ENCODE measurements around the gene RHCE. TPM values are rescaled to one million over a fixed set of nuclear protein-coding genes. Genes with fewer than 3 reads are reported as not detected.

The RHCE gene
- total and polyA plus RNA-seq, 9 of the 15 experiments (the other 6 are each of a cell fraction or from before 2014, with no cell fraction given), result 5.4 to 31.5 (median 12.6) TPM

DNA sequence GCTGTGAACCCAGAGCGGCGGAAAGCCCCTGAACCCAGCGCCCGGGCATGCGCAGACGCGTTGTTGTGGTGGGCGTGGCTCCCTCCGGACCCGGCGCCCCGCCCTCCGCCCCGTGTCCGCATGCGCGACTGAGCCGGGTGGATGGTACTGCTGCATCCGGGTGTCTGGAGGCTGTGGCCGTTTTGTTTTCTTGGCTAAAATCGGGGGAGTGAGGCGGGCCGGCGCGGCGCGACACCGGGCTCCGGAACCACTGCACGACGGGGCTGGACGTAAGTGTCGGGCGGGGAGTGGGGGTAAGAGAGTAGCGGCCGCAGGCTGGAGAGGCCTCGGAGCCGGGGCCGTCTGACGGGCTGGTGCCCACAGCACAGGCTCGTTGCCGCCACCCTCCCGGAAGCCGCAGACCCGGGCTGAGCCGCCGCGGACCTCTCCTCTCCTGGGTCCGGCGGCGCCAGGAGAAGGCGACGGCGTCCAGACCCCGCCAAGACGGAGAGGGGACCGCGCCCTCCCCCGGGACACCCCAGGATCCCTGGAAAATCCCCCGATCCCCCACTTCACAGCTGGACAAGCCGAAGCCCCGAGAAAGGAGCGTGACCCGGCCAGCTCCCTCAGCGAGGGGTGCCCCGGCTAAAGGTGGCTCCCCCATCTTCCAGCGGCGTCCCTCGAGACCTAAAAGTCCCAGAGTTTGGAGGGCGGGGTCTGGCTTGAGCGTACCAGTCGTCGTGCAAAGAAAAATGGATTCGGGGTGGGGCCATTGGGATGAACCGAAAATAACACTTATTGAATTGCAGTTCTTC is 82.2 kb downstream of the RHCE start, which contains the start of gene TMEM50A (continued):
- TF ChIP-seq, protein P1, sequence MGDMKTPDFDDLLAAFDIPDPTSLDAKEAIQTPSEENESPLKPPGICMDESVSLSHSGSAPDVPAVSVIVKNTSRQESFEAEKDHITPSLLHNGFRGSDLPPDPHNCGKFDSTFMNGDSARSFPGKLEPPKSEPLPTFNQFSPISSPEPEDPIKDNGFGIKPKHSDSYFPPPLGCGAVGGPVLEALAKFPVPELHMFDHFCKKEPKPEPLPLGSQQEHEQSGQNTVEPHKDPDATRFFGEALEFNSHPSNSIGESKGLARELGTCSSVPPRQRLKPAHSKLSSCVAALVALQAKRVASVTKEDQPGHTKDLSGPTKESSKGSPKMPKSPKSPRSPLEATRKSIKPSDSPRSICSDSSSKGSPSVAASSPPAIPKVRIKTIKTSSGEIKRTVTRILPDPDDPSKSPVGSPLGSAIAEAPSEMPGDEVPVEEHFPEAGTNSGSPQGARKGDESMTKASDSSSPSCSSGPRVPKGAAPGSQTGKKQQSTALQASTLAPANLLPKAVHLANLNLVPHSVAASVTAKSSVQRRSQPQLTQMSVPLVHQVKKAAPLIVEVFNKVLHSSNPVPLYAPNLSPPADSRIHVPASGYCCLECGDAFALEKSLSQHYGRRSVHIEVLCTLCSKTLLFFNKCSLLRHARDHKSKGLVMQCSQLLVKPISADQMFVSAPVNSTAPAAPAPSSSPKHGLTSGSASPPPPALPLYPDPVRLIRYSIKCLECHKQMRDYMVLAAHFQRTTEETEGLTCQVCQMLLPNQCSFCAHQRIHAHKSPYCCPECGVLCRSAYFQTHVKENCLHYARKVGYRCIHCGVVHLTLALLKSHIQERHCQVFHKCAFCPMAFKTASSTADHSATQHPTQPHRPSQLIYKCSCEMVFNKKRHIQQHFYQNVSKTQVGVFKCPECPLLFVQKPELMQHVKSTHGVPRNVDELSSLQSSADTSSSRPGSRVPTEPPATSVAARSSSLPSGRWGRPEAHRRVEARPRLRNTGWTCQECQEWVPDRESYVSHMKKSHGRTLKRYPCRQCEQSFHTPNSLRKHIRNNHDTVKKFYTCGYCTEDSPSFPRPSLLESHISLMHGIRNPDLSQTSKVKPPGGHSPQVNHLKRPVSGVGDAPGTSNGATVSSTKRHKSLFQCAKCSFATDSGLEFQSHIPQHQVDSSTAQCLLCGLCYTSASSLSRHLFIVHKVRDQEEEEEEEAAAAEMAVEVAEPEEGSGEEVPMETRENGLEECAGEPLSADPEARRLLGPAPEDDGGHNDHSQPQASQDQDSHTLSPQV (IDR thresholded peaks at IDR 0.05), result no peak; the same call in 1 of the 2 replicates
- no peak for TF ChIP-seq TFAM (CRISPR knock-in tag; conservative IDR thresholded peaks at IDR 0.05)
- peak in 1 of 2 experiments; percentile 78; a peak in 2 of 4 replicates for TF ChIP-seq HDAC1 (IDR thresholded peaks at IDR 0.05)
- no peak for TF ChIP-seq RBM15 (IDR thresholded peaks at IDR 0.05; ENCODE audit: insufficient read depth, low read length)
- TF ChIP-seq SMAD3 (CRISPR knock-in tag; conservative IDR thresholded peaks at IDR 0.05), result no peak
- TF ChIP-seq ZC3H11A (IDR thresholded peaks at IDR 0.05; ENCODE audit: low read depth, low read length), result no peak
- TF ChIP-seq, protein P2, sequence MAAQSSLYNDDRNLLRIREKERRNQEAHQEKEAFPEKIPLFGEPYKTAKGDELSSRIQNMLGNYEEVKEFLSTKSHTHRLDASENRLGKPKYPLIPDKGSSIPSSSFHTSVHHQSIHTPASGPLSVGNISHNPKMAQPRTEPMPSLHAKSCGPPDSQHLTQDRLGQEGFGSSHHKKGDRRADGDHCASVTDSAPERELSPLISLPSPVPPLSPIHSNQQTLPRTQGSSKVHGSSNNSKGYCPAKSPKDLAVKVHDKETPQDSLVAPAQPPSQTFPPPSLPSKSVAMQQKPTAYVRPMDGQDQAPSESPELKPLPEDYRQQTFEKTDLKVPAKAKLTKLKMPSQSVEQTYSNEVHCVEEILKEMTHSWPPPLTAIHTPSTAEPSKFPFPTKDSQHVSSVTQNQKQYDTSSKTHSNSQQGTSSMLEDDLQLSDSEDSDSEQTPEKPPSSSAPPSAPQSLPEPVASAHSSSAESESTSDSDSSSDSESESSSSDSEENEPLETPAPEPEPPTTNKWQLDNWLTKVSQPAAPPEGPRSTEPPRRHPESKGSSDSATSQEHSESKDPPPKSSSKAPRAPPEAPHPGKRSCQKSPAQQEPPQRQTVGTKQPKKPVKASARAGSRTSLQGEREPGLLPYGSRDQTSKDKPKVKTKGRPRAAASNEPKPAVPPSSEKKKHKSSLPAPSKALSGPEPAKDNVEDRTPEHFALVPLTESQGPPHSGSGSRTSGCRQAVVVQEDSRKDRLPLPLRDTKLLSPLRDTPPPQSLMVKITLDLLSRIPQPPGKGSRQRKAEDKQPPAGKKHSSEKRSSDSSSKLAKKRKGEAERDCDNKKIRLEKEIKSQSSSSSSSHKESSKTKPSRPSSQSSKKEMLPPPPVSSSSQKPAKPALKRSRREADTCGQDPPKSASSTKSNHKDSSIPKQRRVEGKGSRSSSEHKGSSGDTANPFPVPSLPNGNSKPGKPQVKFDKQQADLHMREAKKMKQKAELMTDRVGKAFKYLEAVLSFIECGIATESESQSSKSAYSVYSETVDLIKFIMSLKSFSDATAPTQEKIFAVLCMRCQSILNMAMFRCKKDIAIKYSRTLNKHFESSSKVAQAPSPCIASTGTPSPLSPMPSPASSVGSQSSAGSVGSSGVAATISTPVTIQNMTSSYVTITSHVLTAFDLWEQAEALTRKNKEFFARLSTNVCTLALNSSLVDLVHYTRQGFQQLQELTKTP (IDR thresholded peaks at IDR 0.05; ENCODE audit: low read depth in 1 of 2, partially characterized antibody in 2 of 2), result peak in 1 of 2 experiments; percentile 73
- TF ChIP-seq, protein P3, sequence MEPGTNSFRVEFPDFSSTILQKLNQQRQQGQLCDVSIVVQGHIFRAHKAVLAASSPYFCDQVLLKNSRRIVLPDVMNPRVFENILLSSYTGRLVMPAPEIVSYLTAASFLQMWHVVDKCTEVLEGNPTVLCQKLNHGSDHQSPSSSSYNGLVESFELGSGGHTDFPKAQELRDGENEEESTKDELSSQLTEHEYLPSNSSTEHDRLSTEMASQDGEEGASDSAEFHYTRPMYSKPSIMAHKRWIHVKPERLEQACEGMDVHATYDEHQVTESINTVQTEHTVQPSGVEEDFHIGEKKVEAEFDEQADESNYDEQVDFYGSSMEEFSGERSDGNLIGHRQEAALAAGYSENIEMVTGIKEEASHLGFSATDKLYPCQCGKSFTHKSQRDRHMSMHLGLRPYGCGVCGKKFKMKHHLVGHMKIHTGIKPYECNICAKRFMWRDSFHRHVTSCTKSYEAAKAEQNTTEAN (CRISPR knock-in tag; IDR thresholded peaks at IDR 0.05), result 0 out of 2 replicates have a peak, but pooled peaks have one; percentile 14
- TF ChIP-seq MAFG (tag; conservative IDR thresholded peaks at IDR 0.05), result no peak
- no peak for TF ChIP-seq NR3C1 (CRISPR knock-in tag; IDR thresholded peaks at IDR 0.05)
- TF ChIP-seq THRAP3 (IDR thresholded peaks at IDR 0.05; ENCODE audit: borderline replicate concordance), result no peak
- TF ChIP-seq, protein P4, sequence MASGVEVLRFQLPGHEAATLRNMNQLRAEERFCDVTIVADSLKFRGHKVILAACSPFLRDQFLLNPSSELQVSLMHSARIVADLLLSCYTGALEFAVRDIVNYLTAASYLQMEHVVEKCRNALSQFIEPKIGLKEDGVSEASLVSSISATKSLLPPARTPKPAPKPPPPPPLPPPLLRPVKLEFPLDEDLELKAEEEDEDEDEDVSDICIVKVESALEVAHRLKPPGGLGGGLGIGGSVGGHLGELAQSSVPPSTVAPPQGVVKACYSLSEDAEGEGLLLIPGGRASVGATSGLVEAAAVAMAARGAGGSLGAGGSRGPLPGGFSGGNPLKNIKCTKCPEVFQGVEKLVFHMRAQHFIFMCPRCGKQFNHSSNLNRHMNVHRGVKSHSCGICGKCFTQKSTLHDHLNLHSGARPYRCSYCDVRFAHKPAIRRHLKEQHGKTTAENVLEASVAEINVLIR (CRISPR knock-in tag; IDR thresholded peaks at IDR 0.05), result no peak
- TF ChIP-seq EP300 (IDR thresholded peaks at IDR 0.05; ENCODE audit: low read length), result no peak
- TF ChIP-seq E2F3 (CRISPR knock-in tag; IDR thresholded peaks at IDR 0.05), result no peak; the same call in 1 of the 2 replicates
- no peak for TF ChIP-seq ZNF124 (CRISPR knock-in tag; IDR thresholded peaks at IDR 0.05)
- no peak for TF ChIP-seq ZNF785 (CRISPR knock-in tag; IDR thresholded peaks at IDR 0.05)
- 0 out of 2 replicates have a peak, but pooled peaks have one; percentile 12 for TF ChIP-seq DPF2 (IDR thresholded peaks at IDR 0.05)

All from K562 (cell line).